ENCODE measurements around the gene DUSP2.
"Not testable (repeated sequence)": the region's sequence is repeated elsewhere in the genome, so short reads cannot be mapped to it uniquely, and the experiment has no call there.

Gene DUSP2

DNA sequence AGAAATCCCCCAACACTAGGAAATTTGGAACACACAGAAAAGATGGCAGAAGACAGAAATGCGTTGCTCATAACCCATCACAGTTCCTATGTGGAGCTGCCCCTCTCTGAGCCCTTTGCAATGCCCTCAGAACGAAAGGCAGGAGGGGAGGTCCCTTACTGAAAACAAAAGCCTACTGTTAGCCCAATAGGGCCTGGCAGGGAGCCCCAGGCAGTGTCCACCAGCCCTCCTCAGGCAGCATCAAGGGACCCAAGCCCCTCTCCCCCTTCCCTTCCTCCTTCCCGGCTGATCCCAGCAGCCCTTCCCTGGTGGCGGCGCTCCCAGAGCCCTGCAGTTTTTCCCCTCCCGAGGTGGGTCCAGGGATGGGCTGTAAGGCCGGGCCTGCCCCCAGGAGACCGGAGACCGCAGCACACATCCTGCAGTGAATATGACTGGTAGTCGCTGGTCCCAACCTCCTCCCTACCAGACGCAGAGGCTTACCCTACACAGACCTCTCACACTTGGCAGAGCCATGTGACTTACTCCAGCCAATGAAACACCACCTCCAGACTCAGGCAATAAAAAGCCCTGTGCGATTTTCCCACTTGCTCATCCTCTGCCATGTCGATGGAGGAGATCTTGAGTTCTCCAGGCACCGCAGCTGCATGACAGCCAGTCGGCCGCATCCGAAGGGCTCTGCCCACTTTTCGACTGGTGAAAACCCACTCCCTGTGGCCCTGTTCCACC, 19.4 kb upstream of the DUSP2 start:
- in situ Hi-C loops (cut with HindIII; ENCODE audit: low sequenced_read_pairs) = no loop called here
- TF ChIP-seq, protein P1, sequence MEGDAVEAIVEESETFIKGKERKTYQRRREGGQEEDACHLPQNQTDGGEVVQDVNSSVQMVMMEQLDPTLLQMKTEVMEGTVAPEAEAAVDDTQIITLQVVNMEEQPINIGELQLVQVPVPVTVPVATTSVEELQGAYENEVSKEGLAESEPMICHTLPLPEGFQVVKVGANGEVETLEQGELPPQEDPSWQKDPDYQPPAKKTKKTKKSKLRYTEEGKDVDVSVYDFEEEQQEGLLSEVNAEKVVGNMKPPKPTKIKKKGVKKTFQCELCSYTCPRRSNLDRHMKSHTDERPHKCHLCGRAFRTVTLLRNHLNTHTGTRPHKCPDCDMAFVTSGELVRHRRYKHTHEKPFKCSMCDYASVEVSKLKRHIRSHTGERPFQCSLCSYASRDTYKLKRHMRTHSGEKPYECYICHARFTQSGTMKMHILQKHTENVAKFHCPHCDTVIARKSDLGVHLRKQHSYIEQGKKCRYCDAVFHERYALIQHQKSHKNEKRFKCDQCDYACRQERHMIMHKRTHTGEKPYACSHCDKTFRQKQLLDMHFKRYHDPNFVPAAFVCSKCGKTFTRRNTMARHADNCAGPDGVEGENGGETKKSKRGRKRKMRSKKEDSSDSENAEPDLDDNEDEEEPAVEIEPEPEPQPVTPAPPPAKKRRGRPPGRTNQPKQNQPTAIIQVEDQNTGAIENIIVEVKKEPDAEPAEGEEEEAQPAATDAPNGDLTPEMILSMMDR (IDR thresholded peaks at IDR 0.05; ENCODE audit: low read depth, low read length, missing control alignments) = no peak
- no peak overlapping the region for H3K4me3 ChIP-seq (ENCODE audit: low read depth, low read length)
- no peak for DNase-seq (ENCODE audit: low read depth)

GRCh38 chr2:96163768-96164429, 18.7 kb upstream of the DUSP2 start:
- DNase-seq (ENCODE audit: low read depth) = no peak
- no peak overlapping the region for H3K4me3 ChIP-seq (ENCODE audit: low read depth, low read length)
- in situ Hi-C loops (cut with HindIII; ENCODE audit: low sequenced_read_pairs) = no loop called here
- TF ChIP-seq, protein P1 (IDR thresholded peaks at IDR 0.05; ENCODE audit: low read depth, low read length, missing control alignments) = no peak

DNA sequence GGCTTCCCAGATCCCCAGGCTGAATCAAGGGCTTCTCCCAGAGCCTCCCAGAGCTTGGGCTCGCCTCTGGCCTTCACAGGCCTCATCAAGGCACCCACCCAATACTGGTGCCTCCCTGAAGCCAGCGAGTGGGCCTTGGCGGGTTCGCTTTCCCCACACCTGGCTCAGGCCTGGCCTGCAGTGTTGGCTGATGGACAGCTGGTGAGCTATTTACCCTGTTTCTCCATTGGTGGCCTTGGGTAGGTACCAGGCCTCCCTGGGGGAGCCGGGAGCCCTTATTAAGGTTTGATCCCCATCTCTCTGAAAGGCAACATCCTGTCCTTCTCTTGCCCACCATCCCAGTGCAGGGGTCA, 18.2 kb upstream of the DUSP2 start:
- no peak overlapping the region for H3K4me3 ChIP-seq (ENCODE audit: low read depth, low read length)
- in situ Hi-C loops (cut with HindIII; ENCODE audit: low sequenced_read_pairs) = no loop called here
- DNase-seq (ENCODE audit: low read depth) = no peak
- TF ChIP-seq, protein P1 (IDR thresholded peaks at IDR 0.05; ENCODE audit: low read depth, low read length, missing control alignments) = no peak

DNA sequence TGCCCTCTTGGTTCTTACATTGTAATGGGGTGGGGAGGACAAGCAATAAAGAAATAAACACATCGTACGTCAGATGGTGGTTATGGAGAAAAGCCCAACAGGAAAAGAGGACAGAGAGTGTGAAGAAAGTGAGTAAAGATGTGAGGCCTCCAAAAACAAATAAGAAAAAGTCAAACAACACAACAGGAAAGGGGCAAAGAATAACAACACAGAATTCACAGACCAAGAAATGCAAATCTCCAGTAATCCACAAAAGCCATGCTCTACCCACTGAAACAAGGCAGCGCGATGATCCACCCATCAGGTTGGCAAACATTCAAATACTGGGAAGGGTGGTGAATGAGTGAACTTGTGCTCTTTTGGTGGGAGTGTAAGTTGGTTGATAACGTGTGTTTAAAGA, 16.7 kb upstream of the DUSP2 start:
- TF ChIP-seq, protein P1 (IDR thresholded peaks at IDR 0.05; ENCODE audit: low read depth, low read length, missing control alignments) = no peak
- no peak overlapping the region for H3K4me3 ChIP-seq (ENCODE audit: low read depth, low read length)
- in situ Hi-C loops (cut with HindIII; ENCODE audit: low sequenced_read_pairs) = no loop called here
- DNase-seq (ENCODE audit: low read depth) = no peak

GRCh38 chr2:96160366-96160765, 15.1 kb upstream of the DUSP2 start:
- H3K4me3 ChIP-seq (ENCODE audit: low read depth, low read length); DNase-seq (ENCODE audit: low read depth); in situ Hi-C loops (cut with HindIII; ENCODE audit: low sequenced_read_pairs): not testable (repeated sequence)

GRCh38 chr2:96159084-96159830, 14.0 kb upstream of the DUSP2 start:
- no peak for DNase-seq (ENCODE audit: low read depth)
- in situ Hi-C loops (cut with HindIII; ENCODE audit: low sequenced_read_pairs) = loop anchor here (5.0 kb wide), 1 partner anchor 43 kb away; no protein-coding TSS in a partner anchor
- TF ChIP-seq, protein P1 (IDR thresholded peaks at IDR 0.05; ENCODE audit: low read depth, low read length, missing control alignments) = no peak
- H3K4me3 ChIP-seq (ENCODE audit: low read depth, low read length) = no peak overlapping the region
